NCI-H1048 (cell line): ENCODE measurements around the gene KRTAP12-3.

Experiments used
- DNase-seq: peaks from one replicate; lab custom pipeline; 2025; lab: John Stamatoyannopoulos, UW

Gene KRTAP12-3

GRCh38 chr21:44702973-44703730 lies 45.4 kb downstream of the KRTAP12-3 start:
- DNase-seq = no peak

GRCh38 chr21:44703731-44704635 lies 46.3 kb downstream of the KRTAP12-3 start:
- DNase-seq = no peak

- no peak for DNase-seq
Observed at GRCh38 chr21:44704636-44705001, 46.9 kb downstream of the KRTAP12-3 start.

- DNase-seq = no peak
Observed at GRCh38 chr21:44706026-44706705, 48.4 kb downstream of the KRTAP12-3 start.

- no peak for DNase-seq
Observed at GRCh38 chr21:44706706-44707581, 49.2 kb downstream of the KRTAP12-3 start.
